Spleen (tissue), 11 donors: Measurements from ENCODE around the gene CCDC197. TPM values are rescaled to one million over a fixed set of nuclear protein-coding genes. Genes with fewer than 3 reads are reported as not detected.
A peak's percentile ranks its signal among the peaks of the same experiment; 100 is the strongest.

Experiments used
- DNase-seq: peaks from one replicate; pipeline ENCODE4 v3.0.0-alpha.2; 2020
- H3K27ac ChIP-seq, 8 donors: fragments of 200-600 bp; sonication (generic) in 7 of 8; 1 replicate in 4 of 8; 2 replicates in 4 of 8; pipeline versions ENCODE4 v1.5.0 to v1.8.0; 2016 to 2021; ENCODE audit warnings: inconsistent platforms in 4 of 8, mild to moderate bottlenecking in 4 of 8, moderate library complexity in 1 of 8
- H3K27me3 ChIP-seq, 7 donors: fragments of 200-600 bp; sonication (generic) in 6 of 7; replicated peaks in 1 of 7; 1 replicate in 4 of 7; 2 replicates in 3 of 7; pipeline versions ENCODE4 v1.5.0 to v1.8.0; 2016 to 2021; ENCODE audit warnings: inconsistent platforms in 3 of 7, mild to moderate bottlenecking in 1 of 7
- H3K36me3 ChIP-seq, 6 donors: fragments of 200-600 bp; sonication (generic) in 5 of 6; 1 replicate in 4 of 6; 2 replicates in 2 of 6; pipeline versions ENCODE4 v1.5.0 to v1.8.0; 2016 to 2021; ENCODE audit warnings: inconsistent platforms in 2 of 6
- H3K4me1 ChIP-seq, 6 donors: fragments of 200-600 bp; sonication (generic) in 5 of 6; 1 replicate in 3 of 6; 2 replicates in 3 of 6; pipeline versions ENCODE4 v1.5.0 to v1.8.0; 2016 to 2021; ENCODE audit warnings: inconsistent platforms in 3 of 6
- H3K4me3 ChIP-seq, 8 donors: fragments of 200-600 bp; sonication (generic) in 7 of 8; 1 replicate in 4 of 8; 2 replicates in 4 of 8; pipeline versions ENCODE4 v1.5.0 to v1.8.0; 2016 to 2021; ENCODE audit warnings: inconsistent platforms in 4 of 8, mild to moderate bottlenecking in 4 of 8, moderate library complexity in 2 of 8
- H3K9me3 ChIP-seq, 8 donors: fragments of 200-600 bp; sonication (generic) in 7 of 8; 1 replicate in 4 of 8; 2 replicates in 4 of 8; pipeline versions ENCODE4 v1.5.0 to v1.8.0; 2016 to 2021; ENCODE audit warnings: inconsistent platforms in 4 of 8
- CTCF ChIP-seq, 11 experiments: fragments of 200-600 bp in 7 of 11; fragments of 450-650 bp in 4 of 11; sonication (generic) in 4 of 11; IDR thresholded peaks in 8 of 11; conservative IDR thresholded peaks in 3 of 11; 1 replicate in 7 of 11; 2 replicates in 4 of 11; pipeline versions ENCODE4 v1.4.0 to v1.8.0; 2016 to 2021; ENCODE audit warnings: antibody characterized with exemption in 11 of 11, inconsistent platforms in 4 of 11, mild to moderate bottlenecking in 1 of 11
- POLR2A ChIP-seq, 3 donors: fragments of 450-650 bp; IDR thresholded peaks; one replicate each; pipeline ENCODE4 v1.5.1; 2017; ENCODE audit warnings: antibody characterized with exemption in 3 of 3, mild to moderate bottlenecking in 1 of 3
- POLR2AphosphoS5 ChIP-seq, 3 donors: sonication (generic); formaldehyde crosslinking; IDR thresholded peaks; one replicate each; pipeline ENCODE4 v1.5.1; 2017; ENCODE audit warnings: antibody characterized with exemption in 3 of 3
- WGBS, 5 donors: extraction: QIAGEN DNeasy Blood & Tissue Kit in 3 of 5; methylation state at CpG; one replicate each; pipeline versions ENCODE4 v1.1.5 to v1.1.7; 2013 to 2018; 5-methylcytosine and 5-hydroxymethylcytosine counted together
- intact Hi-C: fragments of 100-400 bp; cut with DNase I; formaldehyde crosslinking; loops from one replicate; pipeline ENCODE4 v1.15.0; 2023; ENCODE audit warnings: low total_unique reads
- polyA plus RNA-seq, 3 donors: library from polyadenylated mRNA; stranded (reverse); fragments of 200-250 nt; gene quantifications; one replicate each; pipeline ENCODE4 v1.2.1, GENCODE V29; 2013
- total RNA-seq, 7 donors: library from RNA; depleted of rRNA in 3 of 7; stranded (reverse); fragments of >200 nt in 3 of 7; fragmentation: NEBNext Ultra II Directional in 4 of 7; extraction: Animal tissue kit (Norgen Biotek cat#: 25700) in 4 of 7; gene quantifications; one replicate each; pipeline versions ENCODE4 v1.1.0 to v1.2.1, GENCODE V29; 2016 to 2021
- donor health status: healthy with polysubstance abuse.
- donor health status: DM: no; HTN: no; CAD: no; lungs with moderate emphysema.
- donor health status: DM: no; HTN: no; CAD: no.
- donor health status: Bipolar disorder and iron deficiency.
- donor health status: healthy.
- donor health status: DM: no; HTN: no; CAD: no.
- donor health status: DM: yes; HTN: yes; CAD: no.

CCDC197 gene
- total and polyA plus RNA-seq, 10 donors = not detected

GRCh38 chr14:93953739-93954515, 43.2 kb upstream of the CCDC197 start:
- H3K27ac ChIP-seq = peak overlapping the region in 5 of 8 donors; percentile 79 to 92 (median 84)
- H3K9me3 ChIP-seq = no peaks in the 10 kb centered on the region
- intact Hi-C loops = no loop called here
- H3K36me3 ChIP-seq = peaks cover 0 to 16% (median 3%) of the 10 kb centered on the region in 6 donors
- WGBS, 5 donors = 67 to 84% (median 73%) methylated on average over 13 to 18 of the region's 18 CpGs
- H3K4me3 ChIP-seq = peak overlapping the region in 7 of 8 donors; percentile 3 to 64 (median 25)
- no peak for TF ChIP-seq POLR2AphosphoS5 (IDR thresholded peaks at IDR 0.05)
- no peak for TF ChIP-seq POLR2A (IDR thresholded peaks at IDR 0.05)
- no peak for TF ChIP-seq CTCF (IDR thresholded peaks at IDR 0.05 in 8 of 11, conservative IDR thresholded peaks at IDR 0.05 in 3 of 11)
- H3K27me3 ChIP-seq = no peaks in the 10 kb centered on the region
- peak; percentile 74 for DNase-seq
- H3K4me1 ChIP-seq = peaks cover 35 to 77% (median 60%) of the 10 kb centered on the region in 6 donors

GRCh38 chr14:93954516-93954830, 42.6 kb upstream of the CCDC197 start:
- peak overlapping the region in 7 of 8 donors; percentile 3 to 64 (median 25) for H3K4me3 ChIP-seq
- 63 to 78% (median 68%) methylated on average over 1 to 4 of the region's 4 CpGs for WGBS, 5 donors
- H3K4me1 ChIP-seq = peaks cover 39 to 83% (median 65%) of the 10 kb centered on the region in 6 donors
- no peaks in the 10 kb centered on the region for H3K27me3 ChIP-seq
- intact Hi-C loops = no loop called here
- peak overlapping the region in 5 of 8 donors; percentile 79 to 92 (median 84) for H3K27ac ChIP-seq
- no peaks in the 10 kb centered on the region for H3K9me3 ChIP-seq
- TF ChIP-seq POLR2AphosphoS5 (IDR thresholded peaks at IDR 0.05) (no peak), POLR2A (IDR thresholded peaks at IDR 0.05) (no peak), CTCF (IDR thresholded peaks at IDR 0.05 in 8 of 11, conservative IDR thresholded peaks at IDR 0.05 in 3 of 11) (no peak)
- no peak for DNase-seq
- H3K36me3 ChIP-seq = peaks cover 0 to 10% (median 3%) of the 10 kb centered on the region in 6 donors

GRCh38 chr14:93954900-93955849, 41.9 kb upstream of the CCDC197 start:
- Histone ChIP-seq H3K36me3 (peaks cover 0 to 6% (median 0%) of the 10 kb centered on the region in 6 donors), H3K4me3 (peak overlapping the region in 7 of 8 donors; percentile 5 to 64 (median 25)), H3K27ac (peak overlapping the region; percentile 64 to 92 (median 80)), H3K27me3 (no peaks in the 10 kb centered on the region), H3K4me1 (peaks cover 44 to 90% (median 72%) of the 10 kb centered on the region in 6 donors), H3K9me3 (no peaks in the 10 kb centered on the region)
- peak; percentile 90 for DNase-seq
- 20 to 38% (median 27%) methylated on average over 14 to 19 of the region's 19 CpGs for WGBS, 5 donors
- intact Hi-C loops = no loop called here
- TF ChIP-seq POLR2A (IDR thresholded peaks at IDR 0.05) (no peak), CTCF (IDR thresholded peaks at IDR 0.05 in 8 of 11, conservative IDR thresholded peaks at IDR 0.05 in 3 of 11) (no peak), POLR2AphosphoS5 (IDR thresholded peaks at IDR 0.05) (peak; percentile 57 to 78 (median 73))
